ENCODE measurements around the gene URAD. TPM values are rescaled to one million over a fixed set of nuclear protein-coding genes. Genes with fewer than 3 reads are reported as not detected.
A peak's percentile ranks its signal among the peaks of the same experiment; 100 is the strongest.
"Not testable (repeated sequence)": the region's sequence is repeated elsewhere in the genome, so short reads cannot be mapped to it uniquely, and the experiment has no call there.

The URAD gene
- polyA plus RNA-seq, 6 donors from 2014 or later = not detected

DNA sequence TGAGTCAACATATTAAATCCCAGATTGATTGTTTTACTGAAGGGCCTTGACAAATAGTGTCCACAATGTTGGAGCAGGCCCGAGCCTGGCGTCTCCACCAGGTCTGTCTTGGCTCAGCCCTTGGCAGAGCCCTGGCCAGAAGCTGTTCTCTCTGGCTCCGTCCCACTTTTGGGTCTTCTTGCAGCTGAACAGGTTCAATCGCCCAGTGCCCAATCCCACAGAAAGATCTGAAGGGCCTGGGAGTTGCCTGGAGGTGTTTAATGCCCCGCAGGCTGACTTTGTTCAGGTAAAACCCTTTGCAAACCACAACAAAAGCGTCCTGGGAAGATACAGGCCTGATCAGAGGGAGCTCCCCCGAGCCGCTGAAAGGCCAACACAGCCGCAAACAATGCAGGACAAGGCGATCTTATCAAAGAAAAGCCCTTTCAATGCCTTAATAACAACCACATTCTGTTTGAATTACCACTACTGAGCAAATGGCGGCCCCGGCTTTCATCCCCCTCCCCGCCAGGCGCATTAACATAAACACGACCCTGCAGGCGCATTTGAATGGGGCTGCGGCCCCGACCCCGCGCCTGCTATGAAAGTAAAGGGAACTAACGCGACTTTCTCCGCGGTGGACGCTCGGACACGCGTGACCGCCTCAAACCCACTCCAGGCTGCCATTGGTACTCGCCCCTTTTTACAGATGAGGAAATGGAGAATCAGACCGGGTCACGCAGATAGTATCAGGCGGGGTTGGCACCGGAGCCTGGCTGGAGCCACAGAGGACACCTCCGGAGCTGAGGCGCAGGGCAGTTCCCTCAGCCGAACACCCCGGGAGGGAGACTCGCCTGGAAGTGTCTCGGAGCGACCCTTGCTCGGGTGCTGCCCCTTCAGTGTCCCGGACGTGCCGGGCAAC, 22.5 kb downstream of the URAD start:
- Mint-ChIP-seq H3K4me1 (peaks cover 38 to 59% (median 47%) of the 10 kb centered on the region in 3 donors), H3K27me3 (peaks cover 63 to 97% (median 90%) of the 10 kb centered on the region in 3 donors), H3K9me3 (peaks cover 0 to 1% (median 0%) of the 10 kb centered on the region in 7 donors), H3K4me3 (peak overlapping the region; percentile 35 to 83 (median 67)), H3K27ac (peak overlapping the region in 1 of 6 donors; percentile 86), H3K36me3 (no peaks in the 10 kb centered on the region)
- ATAC-seq (ENCODE audit: low read depth in 2 of 2) = no peak
- DNase-seq = no peak

DNA sequence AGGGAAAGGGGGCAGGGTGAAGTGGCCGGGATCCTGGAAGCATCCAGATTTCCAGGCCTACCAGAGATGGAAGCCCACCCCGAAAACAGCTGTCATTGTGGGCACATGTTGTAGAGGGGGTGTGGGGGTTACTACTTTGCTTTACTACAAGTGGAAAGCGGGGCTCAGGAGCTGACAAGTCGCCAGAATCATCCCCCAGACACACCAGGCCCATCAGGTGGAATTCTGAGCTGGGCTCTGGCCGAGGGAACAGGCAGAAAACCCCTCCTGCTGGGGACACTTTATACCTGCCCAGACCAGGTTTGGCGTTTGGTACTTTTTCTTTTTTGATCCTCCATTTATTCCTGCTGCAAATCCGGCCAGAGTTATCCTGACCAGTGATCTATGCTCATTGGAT, 23.2 kb downstream of the URAD start:
- Mint-ChIP-seq H3K9me3 (peaks cover 0 to 1% (median 0%) of the 10 kb centered on the region in 7 donors), H3K4me1 (peaks cover 33 to 56% (median 47%) of the 10 kb centered on the region in 3 donors), H3K27ac (peak overlapping the region in 1 of 6 donors; percentile 86), H3K27me3 (peaks cover 63 to 96% (median 85%) of the 10 kb centered on the region in 3 donors), H3K36me3 (no peaks in the 10 kb centered on the region), H3K4me3 (peak overlapping the region in 2 of 8 donors; percentile 47 to 83)
- no peak for ATAC-seq (ENCODE audit: low read depth in 2 of 2)
- DNase-seq = no peak

DNA sequence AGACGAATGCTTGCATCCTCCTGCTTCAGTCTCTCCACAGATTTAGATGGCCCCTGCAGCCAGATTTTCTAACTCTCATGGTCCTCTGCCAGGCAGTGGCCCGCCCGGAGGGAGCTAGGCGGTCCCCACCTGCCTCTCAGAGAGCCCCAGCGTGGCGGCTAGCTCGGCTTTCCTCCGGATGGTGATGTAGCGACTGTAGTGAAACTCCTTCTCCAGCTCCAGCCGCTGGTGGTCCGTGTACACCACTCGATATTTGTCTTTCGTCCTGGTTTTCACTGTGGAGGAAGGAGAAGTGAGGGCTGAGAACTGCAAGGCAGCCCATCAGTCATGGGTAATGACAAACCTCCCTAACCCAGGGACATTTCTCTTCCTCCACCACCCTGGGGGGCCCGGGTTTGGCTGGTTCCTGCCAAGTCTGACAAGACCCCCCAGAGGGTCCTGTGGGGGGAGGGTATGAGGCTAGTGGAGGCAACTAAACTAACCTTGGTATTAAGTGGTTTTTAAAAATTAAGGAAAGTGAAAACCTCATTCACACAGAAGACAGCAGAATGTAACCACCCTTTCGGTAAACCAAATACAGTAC, 23.7 kb downstream of the URAD start:
- H3K4me1 Mint-ChIP-seq = peaks cover 35 to 57% (median 50%) of the 10 kb centered on the region in 3 donors
- ATAC-seq (ENCODE audit: low read depth in 2 of 2) = no peak
- H3K4me3 Mint-ChIP-seq = peak overlapping the region in 2 of 8 donors; percentile 22 to 47
- no peak for DNase-seq
- peak overlapping the region in 1 of 6 donors; percentile 86 for H3K27ac Mint-ChIP-seq
- H3K27me3 Mint-ChIP-seq = peaks cover 63 to 96% (median 85%) of the 10 kb centered on the region in 3 donors
- H3K36me3 Mint-ChIP-seq = no peaks in the 10 kb centered on the region
- peaks cover 0 to 4% (median 0%) of the 10 kb centered on the region in 7 donors for H3K9me3 Mint-ChIP-seq

DNA sequence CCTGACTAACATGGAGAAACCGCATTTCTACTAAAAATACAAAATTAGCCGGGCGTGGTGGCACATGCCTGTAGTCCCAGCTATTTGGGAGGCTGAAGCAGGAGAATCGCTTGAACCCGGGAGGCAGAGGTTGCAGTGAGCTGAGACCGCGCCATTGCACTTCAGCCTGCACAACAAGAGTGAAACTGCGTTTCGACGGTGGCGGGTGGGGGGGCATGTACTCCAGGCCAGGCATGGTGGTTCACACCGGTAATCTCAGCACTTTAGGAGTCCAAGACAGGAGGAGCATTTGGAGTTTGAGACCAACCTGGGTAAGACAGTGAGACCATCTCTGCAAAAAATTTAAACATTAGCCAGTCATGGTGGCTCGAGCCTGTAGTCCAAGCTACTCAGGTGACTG, 24.3 kb downstream of the URAD start:
- H3K9me3 Mint-ChIP-seq; H3K36me3 Mint-ChIP-seq; DNase-seq; ATAC-seq (ENCODE audit: low read depth in 2 of 2); H3K27ac Mint-ChIP-seq: not testable (repeated sequence)
- Mint-ChIP-seq H3K4me3 (peak overlapping the region in 1 of 8 donors; percentile 6), H3K27me3 (peaks cover 62 to 96% (median 82%) of the 10 kb centered on the region in 3 donors), H3K4me1 (peaks cover 29 to 51% (median 45%) of the 10 kb centered on the region in 3 donors)

DNA sequence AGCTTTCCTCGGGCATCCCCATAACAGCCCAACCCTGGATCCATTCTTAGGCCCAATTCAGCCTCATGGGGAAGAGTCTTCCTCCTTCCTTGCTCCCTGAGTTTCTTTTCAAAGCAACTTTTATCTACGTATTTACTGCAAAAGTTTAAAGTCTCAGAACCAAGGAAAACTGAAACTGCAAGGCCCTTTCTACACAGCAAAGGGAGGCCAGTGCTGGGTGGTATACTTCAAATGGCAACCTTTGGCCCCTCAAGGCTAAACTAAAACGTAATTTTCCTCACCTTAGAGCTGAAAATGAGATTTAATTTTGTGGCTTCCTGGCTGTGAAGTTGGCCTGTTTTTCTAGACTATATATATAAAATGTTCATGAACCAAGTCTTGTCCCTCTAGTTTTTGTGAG, 25.0 kb downstream of the URAD start:
- H3K9me3 Mint-ChIP-seq = peaks cover 0 to 4% (median 0%) of the 10 kb centered on the region in 7 donors
- no peak for ATAC-seq (ENCODE audit: low read depth in 2 of 2)
- peak overlapping the region in 1 of 8 donors; percentile 6 for H3K4me3 Mint-ChIP-seq
- no peaks in the 10 kb centered on the region for H3K36me3 Mint-ChIP-seq
- no peak for DNase-seq
- H3K27ac Mint-ChIP-seq = peak overlapping the region in 1 of 6 donors; percentile 59
- H3K27me3 Mint-ChIP-seq = peaks cover 66 to 97% (median 82%) of the 10 kb centered on the region in 3 donors
- peaks cover 26 to 46% (median 41%) of the 10 kb centered on the region in 3 donors for H3K4me1 Mint-ChIP-seq

DNA sequence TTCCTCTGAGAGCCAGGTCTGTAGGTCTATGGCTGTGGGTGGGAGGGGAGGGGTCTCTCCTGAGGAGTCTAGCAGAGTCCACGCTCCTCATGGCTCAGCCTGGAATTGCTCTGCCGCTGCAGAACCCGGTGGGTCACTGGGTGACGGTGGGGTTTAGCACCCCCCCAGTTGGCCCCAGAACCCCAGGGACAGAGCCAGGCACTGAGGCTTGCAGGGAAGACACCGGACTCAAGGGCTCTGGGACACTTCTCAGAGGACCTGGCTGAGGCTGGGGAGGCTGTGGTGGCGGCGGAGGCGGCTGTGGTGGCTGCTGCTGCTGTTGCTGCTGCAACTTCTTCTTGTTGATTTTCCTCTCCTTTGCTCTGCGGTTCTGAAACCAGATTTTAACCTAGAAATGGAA, 25.5 kb downstream of the URAD start:
- H3K9me3 Mint-ChIP-seq = peaks cover 0 to 4% (median 0%) of the 10 kb centered on the region in 7 donors
- no peak for ATAC-seq (ENCODE audit: low read depth in 2 of 2)
- H3K27me3 Mint-ChIP-seq = peaks cover 67 to 97% (median 82%) of the 10 kb centered on the region in 3 donors
- H3K27ac Mint-ChIP-seq = no peak overlapping the region
- peaks cover 20 to 45% (median 40%) of the 10 kb centered on the region in 3 donors for H3K4me1 Mint-ChIP-seq
- DNase-seq = no peak
- no peak overlapping the region for H3K4me3 Mint-ChIP-seq
- H3K36me3 Mint-ChIP-seq = no peaks in the 10 kb centered on the region

DNA sequence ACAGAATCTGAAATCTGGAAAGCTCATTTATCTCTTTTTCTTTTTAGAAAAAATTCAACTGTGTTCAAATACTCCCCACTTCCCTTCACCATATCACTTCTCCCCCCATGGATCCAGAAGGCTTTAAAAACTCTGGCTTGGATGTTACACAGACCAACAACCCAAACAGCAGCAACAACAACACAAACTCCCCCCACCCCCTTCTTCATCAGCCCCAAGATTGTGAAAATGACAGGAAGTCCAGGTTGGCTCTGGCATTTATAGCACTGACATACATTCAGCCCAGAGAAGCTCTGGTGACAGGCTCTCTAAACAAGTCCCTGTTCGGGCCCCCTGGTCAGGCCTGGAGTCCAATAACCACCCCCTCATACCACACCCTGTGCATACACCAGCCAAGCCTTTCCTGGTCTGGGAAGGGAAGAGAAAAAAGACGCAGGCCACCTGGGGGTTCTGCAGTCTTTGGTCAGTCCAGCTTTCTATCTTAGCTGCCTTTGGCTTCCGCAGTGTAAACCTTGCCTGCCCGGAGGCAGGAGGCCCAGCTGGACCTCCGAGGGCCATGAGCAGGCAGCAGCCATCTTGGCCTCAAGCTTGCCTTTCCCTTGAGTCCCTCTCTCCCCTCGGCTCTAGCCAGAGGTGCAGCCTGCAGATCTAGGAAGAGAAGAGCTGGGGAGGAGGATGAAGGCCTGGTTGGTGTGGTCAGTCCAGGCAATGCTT, 26.2 kb downstream of the URAD start:
- Mint-ChIP-seq H3K4me1 (peaks cover 14 to 38% (median 33%) of the 10 kb centered on the region in 3 donors), H3K36me3 (no peaks in the 10 kb centered on the region), H3K9me3 (peaks cover 0 to 4% (median 0%) of the 10 kb centered on the region in 7 donors), H3K4me3 (peak overlapping the region in 3 of 8 donors; percentile 4 to 59 (median 6)), H3K27me3 (peaks cover 62 to 91% (median 79%) of the 10 kb centered on the region in 3 donors), H3K27ac (no peak overlapping the region)
- ATAC-seq (ENCODE audit: low read depth in 2 of 2) = no peak
- no peak for DNase-seq

DNA sequence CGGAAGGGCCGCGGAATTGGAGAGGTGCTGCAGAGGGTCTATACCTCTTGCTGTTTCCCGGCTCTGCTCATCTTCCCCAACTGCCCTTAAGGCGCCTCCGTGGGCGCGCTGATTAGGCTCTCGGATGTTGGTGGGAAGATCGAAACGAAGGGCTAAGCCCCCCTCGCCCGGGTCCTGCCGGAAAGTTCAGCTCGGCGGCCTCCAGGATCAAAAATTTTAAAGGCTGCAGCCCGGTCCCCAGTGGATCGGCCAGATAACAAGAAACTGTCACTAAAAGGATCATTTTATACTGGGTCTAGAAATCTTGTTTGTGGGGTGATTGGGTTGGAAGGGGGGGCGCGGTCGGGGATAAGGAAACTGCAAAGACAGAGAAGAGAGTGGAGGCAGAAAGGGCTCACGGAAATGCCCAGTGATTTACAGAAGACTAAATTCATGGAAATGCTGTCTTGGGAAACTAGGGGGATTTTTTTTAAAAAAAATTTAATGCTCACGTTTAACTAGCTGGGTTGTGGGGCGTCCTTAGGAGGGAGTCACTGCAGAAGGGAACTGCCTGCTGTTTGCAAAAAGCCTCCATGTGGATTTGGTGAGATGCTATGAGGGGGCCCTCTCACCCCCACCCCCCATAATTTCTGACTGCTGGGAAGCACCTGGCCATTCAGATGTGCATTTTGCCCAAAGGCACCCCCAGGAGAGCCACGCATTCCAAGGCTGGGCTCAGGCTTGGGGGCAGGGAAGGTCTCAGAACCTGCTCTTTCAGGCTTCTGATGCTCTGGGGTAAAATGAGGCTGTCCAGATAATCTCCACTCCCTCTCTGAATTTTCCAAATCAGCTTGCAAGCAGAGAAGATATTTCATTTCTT, 27.0 kb downstream of the URAD start:
- DNase-seq (no peak), ATAC-seq (ENCODE audit: low read depth in 2 of 2) (peak in 1 of 2 donors; percentile 4)
- Mint-ChIP-seq H3K36me3 (no peaks in the 10 kb centered on the region), H3K27me3 (peaks cover 64 to 86% (median 73%) of the 10 kb centered on the region in 3 donors), H3K27ac (no peak overlapping the region), H3K4me3 (peak overlapping the region in 7 of 8 donors; percentile 56 to 86 (median 64)), H3K9me3 (peaks cover 0 to 4% (median 0%) of the 10 kb centered on the region in 7 donors), H3K4me1 (peaks cover 9 to 32% (median 27%) of the 10 kb centered on the region in 3 donors)

DNA sequence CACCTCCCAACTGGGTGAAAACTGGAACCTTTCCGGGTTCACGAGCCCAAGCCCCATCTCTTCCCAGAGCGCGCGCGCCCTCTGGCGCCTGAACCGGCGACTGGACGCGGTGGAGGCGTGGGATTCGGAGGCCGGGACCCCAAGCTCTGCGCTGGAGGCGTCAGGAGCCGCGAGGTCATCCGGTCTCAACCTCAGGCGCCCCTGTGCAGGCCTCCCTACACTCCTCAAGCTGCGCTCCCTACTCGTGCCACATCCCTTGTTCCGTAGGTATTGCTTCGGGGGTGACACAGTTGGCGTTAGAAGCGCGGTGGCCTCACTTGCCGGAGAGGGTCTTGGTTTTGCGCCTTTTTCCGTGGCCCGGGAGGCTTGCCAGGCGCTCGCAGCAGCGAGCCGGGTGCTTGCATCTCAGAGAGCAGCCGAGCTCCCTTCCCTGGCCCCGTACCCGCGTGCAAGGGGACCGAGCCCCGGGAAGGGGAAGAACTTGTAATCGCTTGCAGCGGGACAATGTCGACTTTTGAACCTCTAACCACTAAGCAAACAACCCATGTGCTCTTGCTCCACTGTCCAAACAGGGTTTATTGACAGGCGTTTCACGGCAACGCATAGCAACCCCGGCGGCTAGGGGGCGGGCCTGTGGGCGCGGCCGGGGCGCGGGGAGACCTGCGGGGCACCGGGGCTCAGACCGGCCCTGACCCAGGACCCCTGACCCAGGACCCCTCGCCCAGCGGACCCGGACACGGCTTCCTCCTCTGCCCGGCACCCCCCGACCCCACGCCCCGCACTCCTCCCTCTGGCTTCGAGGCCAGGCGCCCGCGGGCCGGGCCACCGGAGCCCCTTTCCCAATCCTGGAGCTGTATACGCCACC, 27.9 kb downstream of the URAD start:
- DNase-seq (no peak), ATAC-seq (ENCODE audit: low read depth in 2 of 2) (peak; percentile 60 to 65)
- peaks cover 4 to 23% (median 18%) of the 10 kb centered on the region in 3 donors for H3K4me1 Mint-ChIP-seq
- H3K27ac Mint-ChIP-seq = peak overlapping the region in 2 of 6 donors; percentile 41 to 49
- peak overlapping the region; percentile 59 to 85 (median 76) for H3K4me3 Mint-ChIP-seq
- H3K9me3 Mint-ChIP-seq = peaks cover 0 to 4% (median 0%) of the 10 kb centered on the region in 7 donors
- peaks cover 64 to 85% (median 71%) of the 10 kb centered on the region in 3 donors for H3K27me3 Mint-ChIP-seq
- no peaks in the 10 kb centered on the region for H3K36me3 Mint-ChIP-seq

DNA sequence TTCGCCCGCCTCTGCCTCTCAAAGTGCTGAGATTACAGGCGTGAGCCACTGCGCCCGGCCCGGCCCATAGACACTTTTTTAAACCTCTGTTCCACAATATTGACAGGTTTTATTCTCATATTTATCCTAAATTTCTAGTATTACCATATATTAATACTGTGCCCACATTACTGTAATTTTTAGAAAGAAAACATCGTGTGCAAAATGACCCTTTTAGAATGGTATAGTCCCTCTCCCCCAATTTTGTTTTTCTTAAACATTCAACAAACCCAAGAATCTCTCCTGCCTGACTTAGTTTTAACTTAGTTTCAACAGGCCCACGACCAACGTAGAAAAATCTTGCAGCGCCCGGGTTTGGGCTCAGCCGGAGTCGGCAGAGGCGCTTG, 28.5 kb downstream of the URAD start:
- Mint-ChIP-seq H3K27me3 (peaks cover 64 to 82% (median 71%) of the 10 kb centered on the region in 3 donors), H3K4me3 (peak overlapping the region in 6 of 8 donors; percentile 59 to 84 (median 72)), H3K27ac (peak overlapping the region in 1 of 6 donors; percentile 62)

DNA sequence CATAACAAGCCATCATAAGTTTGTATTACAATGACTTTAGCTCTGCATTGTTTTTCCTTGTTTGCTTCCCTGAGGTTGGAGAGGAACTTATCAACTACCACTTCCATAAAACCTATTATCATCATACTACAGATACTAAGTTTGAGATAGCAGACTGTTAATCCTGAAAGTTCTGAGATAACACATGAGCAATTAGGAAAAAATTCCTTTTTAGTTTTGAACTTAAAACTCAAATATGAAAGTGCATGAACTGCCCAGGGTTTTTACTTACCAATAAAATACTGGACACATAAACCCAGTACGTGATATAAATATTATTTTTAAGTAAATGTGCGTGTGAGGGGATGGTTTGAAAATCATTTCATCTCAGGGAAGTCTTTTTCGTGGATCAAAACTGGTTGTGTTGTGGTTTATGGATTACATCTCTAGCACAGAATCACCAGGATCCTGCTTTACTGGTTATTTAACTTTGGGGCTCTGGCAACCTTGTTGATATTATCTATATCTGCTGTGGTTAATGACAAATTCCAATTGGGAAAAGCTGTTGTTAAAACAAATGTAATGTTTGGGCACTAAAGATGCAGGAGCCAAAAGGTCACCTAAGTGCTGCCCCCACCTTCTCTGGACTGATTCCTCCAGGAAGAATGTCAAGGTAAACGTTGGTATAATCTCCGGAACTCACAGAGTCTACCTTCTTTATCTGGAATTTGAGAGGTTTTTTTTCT, 31.8 kb downstream of the URAD start:
- Mint-ChIP-seq H3K36me3 (no peaks in the 10 kb centered on the region), H3K9me3 (peaks cover 0 to 9% (median 0%) of the 10 kb centered on the region in 7 donors), H3K27ac (no peak overlapping the region), H3K4me3 (no peak overlapping the region), H3K4me1 (peaks cover 9 to 29% (median 28%) of the 10 kb centered on the region in 3 donors), H3K27me3 (peaks cover 66 to 68% (median 67%) of the 10 kb centered on the region in 3 donors)
- ATAC-seq (ENCODE audit: low read depth in 2 of 2) (no peak), DNase-seq (no peak)

More for the DNA sequence above, 28.5 kb downstream of the URAD start:
- H3K36me3 Mint-ChIP-seq = no peaks in the 10 kb centered on the region
- peaks cover 0 to 4% (median 0%) of the 10 kb centered on the region in 7 donors for H3K9me3 Mint-ChIP-seq
- no peak for ATAC-seq (ENCODE audit: low read depth in 2 of 2)
- DNase-seq = no peak
- H3K4me1 Mint-ChIP-seq = peaks cover 4 to 23% (median 17%) of the 10 kb centered on the region in 3 donors

Measured in naive B cell (primary cell).